ENCODE results near the gene GLTP. TPM values are rescaled to one million over a fixed set of nuclear protein-coding genes. Genes with fewer than 3 reads are reported as not detected.
A peak's percentile ranks its signal among the peaks of the same experiment; 100 is the strongest.
"Not testable (repeated sequence)": the region's sequence is repeated elsewhere in the genome, so short reads cannot be mapped to it uniquely, and the experiment has no call there.

Gene GLTP, protein sequence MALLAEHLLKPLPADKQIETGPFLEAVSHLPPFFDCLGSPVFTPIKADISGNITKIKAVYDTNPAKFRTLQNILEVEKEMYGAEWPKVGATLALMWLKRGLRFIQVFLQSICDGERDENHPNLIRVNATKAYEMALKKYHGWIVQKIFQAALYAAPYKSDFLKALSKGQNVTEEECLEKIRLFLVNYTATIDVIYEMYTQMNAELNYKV
- polyA plus RNA-seq (ENCODE audit: low read depth in 6 of 6): 10 to 100 TPM; 29.8 to 50.0 (median 40.6) TPM

DNA sequence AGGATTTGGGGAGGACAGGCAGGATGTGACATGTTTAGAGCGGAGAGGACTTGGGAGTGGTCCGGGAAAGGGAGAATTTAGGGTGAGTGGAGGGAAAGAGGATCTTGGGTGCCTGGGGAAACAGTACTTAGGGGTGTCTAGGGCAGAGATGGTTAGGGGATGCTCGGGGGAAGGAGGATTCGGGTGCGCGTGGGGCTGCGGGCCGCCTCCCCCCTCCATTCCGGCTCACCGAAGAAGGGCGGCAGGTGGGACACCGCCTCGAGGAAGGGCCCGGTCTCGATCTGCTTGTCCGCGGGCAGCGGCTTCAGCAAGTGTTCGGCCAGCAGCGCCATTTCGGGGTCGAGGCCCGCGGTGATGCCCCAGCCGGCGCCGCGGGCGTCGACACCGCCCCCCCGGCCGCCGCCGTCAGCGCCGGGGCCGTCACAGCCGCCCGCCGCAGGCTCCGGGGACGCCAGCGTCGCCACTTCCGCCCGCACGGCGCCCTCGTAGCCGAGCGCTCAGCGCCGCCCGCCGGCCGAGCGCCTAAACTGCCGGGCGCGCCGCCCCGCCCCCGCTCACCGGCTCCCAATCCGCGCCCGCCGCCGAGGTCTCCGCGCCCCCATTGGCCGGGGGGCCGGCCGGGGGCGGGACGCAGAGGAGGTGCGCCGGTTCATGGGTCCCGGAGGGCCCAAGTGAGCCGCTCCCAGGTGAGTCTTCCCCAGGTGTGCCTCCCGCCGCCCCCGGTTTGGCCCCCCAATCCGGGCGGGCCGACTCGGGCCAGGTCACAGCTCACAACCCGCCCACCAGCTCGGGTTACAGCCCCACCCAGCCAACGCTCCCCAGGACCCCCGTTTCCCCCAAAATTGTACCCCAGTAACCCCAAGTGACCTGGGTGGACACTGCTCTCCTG, at the start of gene GLTP:
GLTP (minus strand) TSS at position 499 of the 889 bp plus-strand sequence; CDS start at position 332, 167 bp downstream.
- ATAC-seq (ENCODE audit: low read depth in 2 of 2) (peak; percentile 90 to 91), DNase-seq (peak; percentile 93)
- Mint-ChIP-seq H3K4me3 (peak within 1 kb of the TSS; percentile 90 to 98 (median 94)), H3K4me1 (peaks cover 47 to 62% (median 62%) of the 10 kb centered on the region in 3 donors), H3K9me3 (no peaks in the 10 kb centered on the region), H3K36me3 (no peaks in the 10 kb centered on the region), H3K27ac (peak within 1 kb of the TSS; percentile 95 to 99 (median 96)), H3K27me3 (no peaks in the 10 kb centered on the region)

DNA sequence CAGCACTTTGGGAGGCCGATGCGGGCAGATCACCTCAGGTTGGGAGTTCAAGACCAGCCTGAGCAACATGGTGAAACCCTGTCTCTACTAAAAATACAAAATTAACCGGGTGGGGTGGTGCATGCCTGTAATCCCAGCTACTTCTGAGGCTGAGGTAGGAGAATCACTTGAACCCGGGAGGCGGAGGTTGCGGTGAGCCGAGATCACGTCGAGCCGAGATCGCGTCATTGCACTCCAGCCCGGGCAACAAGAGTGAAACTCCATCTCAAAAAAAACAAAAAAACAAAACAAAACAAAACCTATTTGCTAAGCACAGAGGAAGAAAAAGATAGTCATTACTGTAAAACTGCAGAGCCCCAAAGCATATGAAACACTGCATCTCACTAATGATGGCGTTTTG, 49.0 kb upstream of the GLTP start:
- not testable (repeated sequence) for ATAC-seq (ENCODE audit: low read depth in 2 of 2); H3K4me3 Mint-ChIP-seq
- H3K36me3 Mint-ChIP-seq: peaks cover 18 to 19% of the 10 kb centered on the region in 2 donors

DNA sequence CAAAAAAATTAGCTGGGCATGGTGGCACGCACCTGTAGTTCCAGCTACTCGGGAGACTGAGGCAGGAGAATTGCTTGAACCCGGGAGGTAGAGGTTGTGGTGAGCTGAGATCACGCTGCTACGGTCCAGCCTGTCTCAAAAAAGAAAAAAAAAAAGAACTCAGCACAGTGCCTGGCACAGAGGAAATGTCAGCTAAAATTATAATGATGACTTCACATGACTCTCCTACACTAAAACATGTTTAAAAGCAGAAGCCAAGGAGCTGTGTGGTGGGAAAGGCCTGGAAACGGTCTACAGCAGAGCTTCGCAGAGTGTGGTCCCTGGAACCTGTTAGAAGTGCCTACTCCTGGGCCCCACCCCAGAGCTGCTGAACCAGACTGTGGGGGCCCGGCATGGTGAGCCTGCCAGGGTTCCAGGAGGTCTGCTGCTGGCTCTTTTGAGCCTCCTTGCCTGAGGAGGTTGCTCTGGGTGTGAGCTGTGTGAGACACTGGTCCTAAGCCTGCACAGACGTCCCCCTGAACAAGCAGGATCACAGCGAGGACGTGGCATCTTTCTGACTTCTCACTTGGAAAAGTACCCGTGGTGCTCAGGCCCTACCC, 47.8 kb upstream of the GLTP start:
- no peak for DNase-seq
- Mint-ChIP-seq H3K36me3 (peaks cover 12 to 19% of the 10 kb centered on the region in 2 donors), H3K27me3 (no peaks in the 10 kb centered on the region)

More for the DNA sequence above, 49.0 kb upstream of the GLTP start:
- Mint-ChIP-seq H3K4me1 (peaks cover 0 to 11% (median 8%) of the 10 kb centered on the region in 3 donors), H3K27ac (peak overlapping the region in 1 of 6 donors; percentile 74)
- H3K9me3 Mint-ChIP-seq, H3K27me3 Mint-ChIP-seq, DNase-seq: not testable (repeated sequence)

DNA sequence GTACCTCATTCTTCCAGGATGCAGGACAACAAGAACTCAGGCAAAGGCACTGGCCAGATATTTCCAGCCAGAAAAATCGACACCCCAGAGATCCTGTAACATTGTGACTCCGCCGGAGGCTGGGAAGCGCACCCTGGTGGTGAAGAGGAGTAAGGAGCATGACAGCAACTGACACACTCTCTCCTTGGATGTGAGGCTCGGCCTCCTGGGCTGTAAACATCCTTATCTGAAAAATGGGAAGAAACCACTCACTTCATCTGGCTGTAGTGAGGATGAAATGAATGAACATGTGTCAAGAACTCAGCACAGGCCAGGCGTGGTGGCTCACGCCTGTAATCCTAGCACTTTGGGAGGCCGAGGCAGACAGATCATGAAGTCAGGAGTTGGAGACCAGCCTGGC, 47.3 kb upstream of the GLTP start:
- peaks cover 12 to 19% of the 10 kb centered on the region in 2 donors for H3K36me3 Mint-ChIP-seq
- ATAC-seq (ENCODE audit: low read depth in 2 of 2): peak in 1 of 2 donors; percentile 54
- DNase-seq: peak; percentile 11

More for the DNA sequence above, 47.8 kb upstream of the GLTP start:
- H3K4me1 Mint-ChIP-seq: peaks cover 0 to 13% (median 9%) of the 10 kb centered on the region in 3 donors
- H3K9me3 Mint-ChIP-seq: no peaks in the 10 kb centered on the region
- no peak for ATAC-seq (ENCODE audit: low read depth in 2 of 2)
- H3K27ac Mint-ChIP-seq: peak overlapping the region in 3 of 6 donors; percentile 33 to 72 (median 65)
- no peak overlapping the region for H3K4me3 Mint-ChIP-seq

DNA sequence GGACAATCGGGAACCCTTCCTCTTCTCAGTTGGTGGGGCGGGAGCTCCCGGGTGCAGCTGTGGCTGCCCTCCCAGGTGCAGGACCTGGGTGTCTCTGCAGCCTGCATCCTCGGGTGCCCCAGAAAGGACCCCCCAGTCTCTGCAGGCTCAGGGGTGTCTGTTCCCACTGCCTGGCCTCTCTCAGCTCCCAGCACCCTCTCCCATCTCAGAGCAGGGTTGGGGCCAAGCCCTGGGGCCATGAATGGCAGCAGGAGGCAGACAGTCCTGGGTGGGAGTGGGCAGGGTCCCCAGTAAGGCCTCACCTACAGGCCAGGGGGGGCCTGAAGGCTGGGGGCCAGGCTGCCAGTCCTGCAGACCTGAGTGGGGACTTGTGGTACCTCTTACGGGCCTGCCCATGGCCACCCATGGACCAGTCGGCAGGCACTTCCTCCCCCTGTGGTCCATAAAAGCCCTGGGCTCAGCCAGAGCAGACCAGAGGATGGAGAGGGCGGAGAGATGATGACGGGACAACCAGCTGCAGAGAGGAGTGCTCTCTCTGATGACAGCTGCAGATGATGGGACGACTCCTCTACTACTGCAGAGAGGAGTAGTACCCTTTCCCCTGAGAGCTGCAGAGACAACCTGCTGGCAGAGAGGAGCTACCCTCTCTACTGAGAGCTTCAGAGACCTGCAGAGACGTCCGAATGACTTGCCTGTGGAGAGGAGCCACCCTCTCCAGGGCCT, 46.3 kb upstream of the GLTP start:
- ATAC-seq (ENCODE audit: low read depth in 2 of 2) (no peak), DNase-seq (no peak)
- Mint-ChIP-seq H3K9me3 (no peaks in the 10 kb centered on the region), H3K36me3 (peaks cover 6 to 12% of the 10 kb centered on the region in 2 donors), H3K4me3 (no peak overlapping the region), H3K27me3 (no peaks in the 10 kb centered on the region), H3K4me1 (peaks cover 0 to 15% (median 9%) of the 10 kb centered on the region in 3 donors), H3K27ac (peak overlapping the region in 1 of 6 donors; percentile 69)

More for the DNA sequence above, 47.3 kb upstream of the GLTP start:
- peak overlapping the region in 3 of 6 donors; percentile 65 to 81 (median 75) for H3K27ac Mint-ChIP-seq
- no peaks in the 10 kb centered on the region for H3K9me3 Mint-ChIP-seq
- H3K4me3 Mint-ChIP-seq: no peak overlapping the region
- peaks cover 0 to 15% (median 9%) of the 10 kb centered on the region in 3 donors for H3K4me1 Mint-ChIP-seq
- no peaks in the 10 kb centered on the region for H3K27me3 Mint-ChIP-seq

DNA sequence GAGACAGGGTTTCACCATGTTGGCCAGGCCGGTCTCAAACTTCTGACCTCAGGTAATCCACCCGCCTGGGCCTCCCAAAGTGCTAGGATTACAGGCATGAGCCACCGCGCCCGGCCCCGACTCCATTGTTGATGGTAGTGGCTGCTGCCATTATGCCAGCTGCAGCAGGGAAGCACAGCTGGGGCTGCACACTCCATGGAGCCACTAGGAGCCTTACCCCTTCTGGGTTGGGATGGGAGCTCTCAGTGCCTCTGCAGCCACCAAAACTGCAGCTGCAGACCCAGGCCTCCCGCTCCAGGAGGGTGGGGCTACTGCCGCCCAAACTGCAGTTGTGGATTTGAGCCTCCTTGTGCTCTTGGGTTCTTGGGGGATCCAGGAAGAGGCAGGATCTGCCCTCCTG, 45.7 kb upstream of the GLTP start:
- Mint-ChIP-seq H3K4me1 (peaks cover 0 to 15% (median 9%) of the 10 kb centered on the region in 3 donors), H3K27me3 (no peaks in the 10 kb centered on the region), H3K36me3 (peaks cover 8 to 10% of the 10 kb centered on the region in 2 donors), H3K9me3 (no peaks in the 10 kb centered on the region), H3K4me3 (no peak overlapping the region), H3K27ac (no peak overlapping the region)
- ATAC-seq (ENCODE audit: low read depth in 2 of 2): no peak
- no peak for DNase-seq

DNA sequence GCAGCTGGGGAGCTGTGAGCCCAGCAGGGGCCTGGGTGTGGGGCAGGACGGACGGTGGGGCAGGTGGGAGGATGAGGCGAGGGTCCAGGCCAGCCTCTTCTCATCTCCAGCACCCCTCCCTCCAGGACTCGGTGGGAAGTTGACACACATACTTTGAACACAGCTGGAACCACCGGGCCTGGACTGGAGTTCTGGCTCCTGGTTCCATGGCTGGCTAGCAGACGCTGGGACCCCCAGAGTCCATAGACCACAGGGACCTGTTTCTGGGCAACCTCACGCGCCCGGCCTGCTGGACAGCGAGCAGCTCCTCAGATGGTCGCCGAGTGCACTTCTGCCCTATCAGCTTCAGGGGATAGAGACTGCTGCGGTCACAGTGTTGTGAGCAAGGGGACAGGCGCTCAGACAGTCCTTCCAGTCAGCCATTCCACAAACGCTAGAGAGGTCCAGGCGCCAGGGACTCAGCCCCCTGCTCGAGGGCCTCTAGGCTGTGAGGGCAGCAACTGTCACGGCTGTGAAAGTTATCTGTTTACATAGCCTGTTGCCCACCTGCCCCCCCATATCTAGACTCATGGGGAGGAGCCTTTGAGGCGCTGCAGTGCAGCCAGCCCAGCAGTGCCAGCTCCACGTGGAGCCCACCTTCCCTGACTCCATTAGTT, 45.0 kb upstream of the GLTP start:
- ATAC-seq (ENCODE audit: low read depth in 2 of 2) (no peak), DNase-seq (no peak)
- peaks cover 0 to 15% (median 9%) of the 10 kb centered on the region in 3 donors for H3K4me1 Mint-ChIP-seq
- H3K36me3 Mint-ChIP-seq: peaks cover 12 to 14% of the 10 kb centered on the region in 2 donors
- H3K27me3 Mint-ChIP-seq: no peaks in the 10 kb centered on the region
- H3K4me3 Mint-ChIP-seq: no peak overlapping the region
- H3K9me3 Mint-ChIP-seq: no peaks in the 10 kb centered on the region
- H3K27ac Mint-ChIP-seq: peak overlapping the region in 3 of 6 donors; percentile 31 to 89 (median 48)

DNA sequence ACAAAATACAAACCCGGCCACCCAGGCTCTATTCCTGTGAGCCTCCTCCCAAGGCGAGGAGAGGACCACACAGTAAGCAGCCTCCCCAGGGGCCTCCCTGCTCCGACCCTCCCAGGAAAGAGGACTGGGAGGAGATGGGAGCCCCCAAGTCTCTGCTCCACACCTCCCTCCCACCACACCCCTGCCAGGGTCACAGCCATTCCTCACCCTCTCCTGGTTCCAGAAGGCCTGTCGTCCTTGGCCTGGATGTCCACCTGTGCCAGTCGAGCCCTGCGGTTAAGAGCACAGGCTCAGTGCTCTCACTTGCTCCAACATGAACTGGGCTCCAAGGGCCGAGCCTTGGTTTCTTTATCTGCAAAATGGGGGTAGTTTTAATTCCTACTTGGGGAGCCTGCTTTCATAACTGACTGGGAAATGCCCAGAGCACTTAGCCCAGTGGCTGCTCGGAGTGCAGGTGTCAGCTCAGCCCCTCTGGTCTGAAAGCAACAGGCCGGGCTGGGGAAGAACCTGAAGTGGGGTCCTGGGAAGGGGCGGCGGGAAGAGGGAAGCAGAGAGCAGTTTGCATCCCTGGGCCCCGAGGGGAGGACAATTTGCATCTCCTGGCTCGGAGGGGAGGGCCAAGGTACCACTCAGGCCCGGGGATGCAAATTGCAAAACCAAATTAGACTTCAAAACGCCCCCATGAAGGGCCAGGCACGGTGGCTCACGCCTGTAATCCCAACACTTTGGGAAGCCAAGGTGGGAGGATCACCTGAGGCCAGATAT, 43.3 kb upstream of the GLTP start:
- Mint-ChIP-seq H3K36me3 (peaks cover 9 to 13% of the 10 kb centered on the region in 2 donors), H3K4me3 (no peak overlapping the region), H3K9me3 (no peaks in the 10 kb centered on the region), H3K27me3 (no peaks in the 10 kb centered on the region), H3K27ac (peak overlapping the region in 1 of 6 donors; percentile 23), H3K4me1 (peaks cover 0 to 15% (median 9%) of the 10 kb centered on the region in 3 donors)
- no peak for ATAC-seq (ENCODE audit: low read depth in 2 of 2)
- no peak for DNase-seq

DNA sequence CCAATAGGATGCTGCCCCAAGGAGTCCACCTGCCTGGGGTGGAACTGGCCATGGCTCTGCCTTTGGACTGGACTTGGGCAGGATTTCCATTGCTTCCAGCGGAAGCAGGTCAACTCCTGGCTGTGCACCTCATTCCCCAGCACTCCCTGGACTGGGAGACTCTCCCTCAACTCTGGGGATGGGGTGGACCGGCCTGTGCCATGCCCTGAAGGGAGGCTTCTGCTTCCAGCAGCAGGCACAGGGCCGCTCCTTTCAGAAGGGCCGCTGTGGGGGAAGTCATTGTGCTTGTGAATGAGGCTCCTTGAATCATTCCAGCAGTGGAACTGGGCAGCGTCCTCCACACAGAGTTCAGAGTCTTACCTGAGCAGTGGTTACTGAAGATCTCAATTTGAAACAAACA, 42.7 kb upstream of the GLTP start:
- Mint-ChIP-seq H3K27ac (peak overlapping the region in 1 of 6 donors; percentile 23), H3K4me3 (no peak overlapping the region), H3K36me3 (peaks cover 9 to 15% of the 10 kb centered on the region in 2 donors), H3K9me3 (no peaks in the 10 kb centered on the region), H3K27me3 (no peaks in the 10 kb centered on the region), H3K4me1 (peaks cover 0 to 15% (median 9%) of the 10 kb centered on the region in 3 donors)
- ATAC-seq (ENCODE audit: low read depth in 2 of 2) (no peak), DNase-seq (no peak)

DNA sequence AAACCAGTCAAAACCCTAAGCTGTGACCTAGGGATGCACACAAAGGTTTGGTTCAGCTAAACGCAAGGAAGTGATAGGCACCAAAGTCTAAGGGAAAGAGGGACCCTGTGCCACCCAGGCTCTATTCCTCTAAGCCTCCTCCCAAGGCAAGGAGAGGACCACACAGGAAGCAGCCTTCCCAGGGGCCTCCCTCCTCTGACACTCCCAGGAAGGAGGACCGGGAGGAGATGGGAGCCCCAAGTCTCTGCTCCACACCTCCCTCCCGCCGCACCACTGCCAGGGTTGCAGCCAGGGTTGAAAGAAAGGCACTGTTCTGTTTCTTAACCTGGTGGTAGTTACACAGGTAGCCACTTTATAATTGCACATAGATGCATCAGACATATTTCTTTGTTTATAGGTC, 41.6 kb upstream of the GLTP start:
- no peaks in the 10 kb centered on the region for H3K9me3 Mint-ChIP-seq
- no peaks in the 10 kb centered on the region for H3K27me3 Mint-ChIP-seq
- H3K4me1 Mint-ChIP-seq: peaks cover 0 to 11% (median 9%) of the 10 kb centered on the region in 3 donors
- H3K4me3 Mint-ChIP-seq: no peak overlapping the region
- H3K27ac Mint-ChIP-seq: peak overlapping the region in 1 of 6 donors; percentile 7
- ATAC-seq (ENCODE audit: low read depth in 2 of 2) (no peak), DNase-seq (no peak)
- peaks cover 9 to 25% of the 10 kb centered on the region in 2 donors for H3K36me3 Mint-ChIP-seq

DNA sequence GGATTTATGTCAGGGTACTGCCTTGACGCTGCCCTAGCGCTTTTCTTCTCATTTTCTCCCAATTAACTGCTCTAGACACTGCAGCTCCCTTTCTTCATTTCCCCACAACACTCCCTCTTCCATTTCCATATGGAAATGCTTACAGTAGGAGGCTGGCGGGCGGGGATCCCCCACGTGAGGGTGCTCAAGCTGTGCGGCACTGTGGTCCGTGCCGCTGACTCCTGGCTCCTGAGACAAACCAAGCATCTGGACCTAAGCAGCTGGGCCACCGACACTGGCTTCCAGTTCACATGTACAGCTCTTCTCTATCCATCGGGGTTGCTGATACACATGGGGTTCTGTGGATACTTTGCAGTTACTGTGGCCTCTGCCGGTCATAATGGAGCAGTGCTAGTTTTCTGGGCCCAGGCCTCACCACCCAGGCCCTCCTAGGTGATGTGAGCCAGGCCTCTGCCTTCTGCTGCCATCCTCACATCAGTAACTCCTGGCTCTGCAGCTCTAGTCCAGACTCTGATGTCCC, 40.0 kb upstream of the GLTP start:
- H3K4me3 Mint-ChIP-seq: no peak overlapping the region
- H3K36me3 Mint-ChIP-seq: peaks cover 15 to 33% of the 10 kb centered on the region in 2 donors
- peak overlapping the region in 1 of 6 donors; percentile 57 for H3K27ac Mint-ChIP-seq
- ATAC-seq (ENCODE audit: low read depth in 2 of 2): no peak
- no peak for DNase-seq
- peaks cover 0 to 11% (median 9%) of the 10 kb centered on the region in 3 donors for H3K4me1 Mint-ChIP-seq
- no peaks in the 10 kb centered on the region for H3K9me3 Mint-ChIP-seq
- H3K27me3 Mint-ChIP-seq: no peaks in the 10 kb centered on the region

Data from naive B cell (primary cell).